Stimulated activated CD4-positive, alpha-beta T cell treated with anti-CD3 and anti-CD28 coated beads, Interleukin-15, amount 100 ng/mL, for 48 hours (primary cell): ENCODE measurements around the gene PTPRO.

Source experiments
- DNase-seq, 2 donors: peaks; one replicate each; pipeline ENCODE4 v3.0.0-alpha.2; 2020; ENCODE audit warnings: low read depth in 2 of 2

Gene PTPRO

DNA sequence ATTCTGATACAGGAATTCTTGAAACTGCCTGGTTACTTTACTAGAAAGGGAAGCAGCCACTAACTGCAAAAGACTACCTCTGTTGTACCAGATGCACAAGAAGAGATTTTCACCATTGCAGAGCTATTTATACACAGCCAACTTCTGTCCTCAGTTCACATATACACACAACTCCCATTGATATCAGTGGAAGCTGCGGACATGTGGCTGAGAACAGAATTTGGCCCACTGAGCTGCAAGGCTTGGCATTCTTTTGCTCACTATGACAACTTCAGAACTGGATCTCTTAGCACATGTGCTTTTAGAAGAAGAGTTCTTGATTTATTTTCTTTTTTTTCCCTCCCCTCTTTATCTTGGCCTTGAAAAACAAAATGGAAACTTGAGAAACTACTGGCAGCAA is 28.3 kb downstream of the PTPRO start:
- DNase-seq: no peak

DNA sequence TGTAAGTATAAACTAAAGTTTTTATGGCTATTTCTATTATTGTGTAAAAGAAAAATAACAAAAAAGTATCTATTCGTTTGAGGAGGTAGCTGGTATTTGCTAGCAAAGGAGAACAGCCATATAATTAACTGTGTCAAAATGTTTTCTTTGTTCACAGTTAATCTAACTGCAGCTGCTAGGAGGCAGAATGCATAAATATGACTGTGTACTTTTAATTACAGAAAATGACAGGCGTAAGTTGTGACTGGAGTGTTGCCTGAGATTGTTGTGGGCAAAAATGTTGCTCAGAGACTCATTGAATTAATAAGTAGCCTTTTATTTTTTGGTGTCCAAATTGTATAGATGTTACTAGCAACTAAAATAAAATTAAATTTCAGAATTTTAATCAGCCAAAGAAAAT is 33.5 kb downstream of the PTPRO start:
- no peak for DNase-seq

DNA sequence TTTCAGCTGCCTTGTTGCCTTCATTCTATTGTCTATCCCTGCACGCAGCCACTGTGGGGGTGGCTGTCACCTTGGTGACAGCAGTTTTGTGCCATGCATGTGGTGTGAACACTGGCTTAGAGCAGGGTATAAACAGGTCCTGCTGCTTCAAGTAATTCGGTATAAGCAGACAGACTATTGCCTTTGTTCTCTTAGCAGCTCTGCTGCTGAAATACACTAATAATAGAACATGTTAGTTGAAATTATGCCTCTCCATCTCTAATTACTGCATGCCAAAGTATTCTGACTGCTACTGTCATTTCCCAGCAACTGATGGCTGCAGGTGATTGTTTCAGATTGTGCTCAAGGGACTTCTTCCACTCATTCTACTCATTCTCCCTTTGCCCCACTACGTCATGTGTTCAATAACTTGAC is 34.6 kb downstream of the PTPRO start:
- no peak for DNase-seq

DNA sequence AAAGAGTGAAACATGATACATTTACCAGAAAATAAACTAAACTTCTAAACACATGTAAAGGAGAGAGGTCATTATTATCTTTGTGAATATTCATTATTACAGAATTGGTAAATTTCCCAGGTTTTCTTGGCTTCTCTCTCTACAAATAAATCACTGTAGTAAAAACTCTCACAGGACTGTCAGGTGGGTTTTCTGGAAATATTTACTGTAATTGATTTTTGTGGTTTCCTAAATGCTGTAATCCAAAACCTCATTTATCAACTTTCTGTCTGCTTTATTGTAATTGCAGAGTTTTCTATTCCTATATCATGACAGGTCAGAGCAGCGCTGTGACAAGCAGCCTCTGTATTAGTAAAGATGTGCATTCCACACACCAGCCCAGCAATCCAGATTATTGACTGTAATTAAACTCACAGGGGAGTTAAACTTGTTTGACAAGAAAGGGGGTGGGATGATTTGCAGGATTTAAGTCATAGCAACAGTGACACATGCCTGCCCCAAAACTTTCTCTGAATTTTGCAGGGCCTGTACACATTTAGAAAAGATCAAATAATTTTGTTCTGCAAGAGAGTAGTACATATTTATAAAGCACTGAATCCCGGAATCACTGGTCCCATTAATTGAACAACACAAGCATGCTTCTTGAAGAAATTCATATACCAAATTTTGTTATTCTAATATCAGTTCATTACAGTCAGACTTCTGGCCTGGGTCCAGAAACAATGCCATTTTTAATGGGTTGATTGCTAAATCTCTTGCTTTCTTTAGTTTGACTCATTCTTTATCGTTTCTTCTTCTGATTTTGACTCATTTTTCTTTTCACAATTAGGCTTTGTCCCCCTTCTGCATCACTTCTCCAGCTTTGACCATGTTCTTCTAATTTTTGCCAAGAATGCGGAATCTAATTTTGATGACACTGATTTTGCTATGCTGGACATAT is 42.2 kb downstream of the PTPRO start:
- DNase-seq: no peak

DNA sequence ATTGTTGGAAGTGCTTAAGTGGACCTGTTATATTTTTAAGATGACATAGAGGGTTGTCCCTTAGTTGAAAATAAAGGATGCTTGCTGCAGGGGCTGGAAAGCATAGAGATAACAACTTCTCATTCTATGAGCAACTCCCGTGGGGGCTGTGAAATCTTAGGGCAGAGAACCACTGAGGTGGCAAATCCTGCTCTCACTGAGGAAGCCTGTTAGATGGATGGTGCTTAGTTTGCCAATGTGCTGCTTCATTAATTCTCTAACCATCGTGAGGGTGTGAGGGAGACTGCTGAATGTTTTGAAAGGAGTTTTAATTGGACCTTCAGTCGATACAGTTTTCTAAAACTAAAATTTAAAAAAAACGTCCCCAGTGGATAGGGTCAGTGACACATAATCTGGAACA is 46.5 kb downstream of the PTPRO start:
- no peak for DNase-seq

DNA sequence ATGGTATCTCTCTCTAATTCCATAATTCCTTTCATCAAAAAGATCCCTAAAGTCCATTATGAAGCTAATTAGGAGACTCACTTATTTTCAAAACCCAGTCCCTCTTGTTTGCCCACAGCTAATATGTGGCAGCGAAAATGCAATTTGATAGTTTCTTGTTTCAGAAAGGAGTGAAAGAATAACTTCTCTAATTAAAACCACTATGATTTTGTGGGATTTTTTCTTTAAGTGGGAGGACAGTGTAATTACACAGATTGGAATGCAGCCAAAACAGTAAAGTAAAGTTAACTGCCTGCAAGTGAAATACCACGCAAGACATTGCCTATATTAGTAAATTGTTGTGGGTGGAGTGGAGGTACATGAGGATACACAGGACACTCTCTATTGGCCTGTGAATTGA is 50.0 kb downstream of the PTPRO start:
- DNase-seq: no peak

DNA sequence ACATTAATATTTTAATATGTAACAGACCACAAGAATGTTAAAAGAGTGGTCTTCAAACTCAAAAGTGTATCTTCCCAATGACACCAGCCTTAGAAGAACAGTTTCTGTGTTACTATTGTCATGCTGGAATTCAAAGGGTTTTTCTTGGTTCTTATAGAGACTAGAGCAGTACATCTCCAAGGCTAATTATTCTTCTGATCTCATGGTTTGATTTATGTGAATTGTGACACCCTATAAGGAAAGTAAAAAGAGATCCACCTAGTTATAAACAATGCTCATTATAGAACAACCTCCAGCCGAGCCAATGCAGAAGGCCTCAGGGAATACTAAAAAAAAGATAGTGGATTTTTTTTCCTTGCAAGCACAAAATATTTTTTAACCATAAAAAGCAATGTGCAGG is 65.5 kb downstream of the PTPRO start:
- DNase-seq: no peak

DNA sequence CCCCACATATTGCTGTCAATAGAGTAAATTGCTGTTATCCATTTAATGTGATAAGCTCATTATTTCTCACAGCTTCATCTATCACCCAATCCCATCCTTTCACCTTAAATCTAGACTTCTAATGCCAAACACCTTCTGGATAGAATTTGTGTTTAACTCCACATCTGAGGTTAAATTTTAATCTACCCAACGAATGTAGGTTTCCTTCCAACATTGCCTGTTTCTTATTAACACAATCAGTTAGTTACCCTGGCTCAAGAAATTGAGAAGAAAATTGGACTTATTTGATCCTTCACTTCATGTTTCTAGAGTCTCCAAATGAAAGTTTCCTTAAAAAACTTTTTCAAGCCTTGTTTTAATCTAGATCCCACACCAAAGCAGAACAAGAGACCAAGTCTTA is 67.3 kb downstream of the PTPRO start:
- no peak for DNase-seq

DNA sequence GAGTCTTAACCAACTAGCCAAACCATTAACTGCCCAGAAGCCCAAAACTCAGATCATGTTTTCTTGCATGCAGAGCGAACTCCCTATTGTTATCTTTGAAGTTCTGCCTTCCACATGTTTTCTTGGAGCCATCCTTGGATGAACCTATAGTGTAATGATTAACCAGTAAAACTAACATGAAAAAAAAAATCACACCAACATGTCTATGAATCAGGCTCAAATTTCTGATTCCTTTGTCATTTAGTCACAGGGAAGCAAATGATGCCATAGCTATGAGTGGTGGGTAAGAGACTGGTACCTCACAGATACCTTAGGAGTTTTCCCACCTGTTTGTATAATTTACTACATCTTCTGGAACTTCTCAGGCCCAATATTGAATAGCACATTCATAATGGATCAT is 70.7 kb downstream of the PTPRO start:
- no peak for DNase-seq

DNA sequence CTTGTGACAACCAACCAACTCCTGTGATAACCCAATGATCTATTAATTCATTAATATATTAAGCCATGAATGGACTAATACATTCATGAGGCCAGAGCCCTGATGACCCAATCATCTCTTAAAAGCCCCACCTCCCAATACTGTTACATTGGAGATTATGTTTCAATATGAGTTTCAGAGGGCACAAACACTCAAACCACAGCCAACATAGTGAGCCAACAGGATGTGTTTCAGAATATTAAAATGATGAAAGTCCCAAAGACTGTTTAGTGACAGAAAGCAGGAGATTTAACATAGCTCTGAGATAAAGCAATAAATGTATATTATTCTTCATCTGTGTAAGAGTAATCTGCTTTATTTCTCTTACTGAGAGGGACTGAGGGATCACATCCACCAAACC is 71.7 kb downstream of the PTPRO start:
- DNase-seq: no peak

DNA sequence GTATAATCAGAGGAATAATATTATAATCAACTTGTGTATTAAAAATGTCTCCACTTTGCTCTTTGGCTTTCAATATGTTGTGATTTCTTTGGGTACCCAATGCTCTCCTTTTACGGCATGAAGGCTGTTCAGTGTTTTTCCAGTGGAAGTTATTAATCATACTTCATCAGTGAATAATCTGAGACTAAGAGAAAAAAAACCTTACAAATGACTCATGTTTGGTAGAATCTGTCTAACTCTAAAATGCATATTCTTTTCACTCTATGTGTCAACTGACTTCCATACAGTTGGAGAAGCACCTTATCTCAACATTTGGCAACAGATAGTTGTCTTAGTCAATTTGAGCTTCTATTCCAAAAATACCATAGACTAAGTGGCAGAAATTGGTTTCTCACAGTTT is 82.2 kb downstream of the PTPRO start:
- DNase-seq: no peak

DNA sequence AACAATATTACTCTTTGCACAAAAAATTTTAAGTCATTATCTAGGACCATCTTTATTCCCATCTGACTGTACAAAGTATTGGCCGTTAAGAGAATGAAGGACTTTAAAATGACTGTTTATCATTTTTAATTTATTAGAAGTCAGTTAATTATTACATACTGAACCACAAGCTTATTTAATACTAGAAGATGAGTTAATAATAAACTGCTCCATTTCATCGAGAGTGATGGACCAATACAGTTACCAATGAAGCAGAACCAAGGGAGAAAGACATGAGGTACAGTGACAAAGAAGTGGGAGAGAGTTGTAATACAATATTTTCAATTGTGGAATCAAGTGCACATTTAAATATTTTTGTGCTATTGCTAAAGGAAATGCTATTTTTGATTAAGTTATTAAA is 83.3 kb downstream of the PTPRO start:
- no peak for DNase-seq

DNA sequence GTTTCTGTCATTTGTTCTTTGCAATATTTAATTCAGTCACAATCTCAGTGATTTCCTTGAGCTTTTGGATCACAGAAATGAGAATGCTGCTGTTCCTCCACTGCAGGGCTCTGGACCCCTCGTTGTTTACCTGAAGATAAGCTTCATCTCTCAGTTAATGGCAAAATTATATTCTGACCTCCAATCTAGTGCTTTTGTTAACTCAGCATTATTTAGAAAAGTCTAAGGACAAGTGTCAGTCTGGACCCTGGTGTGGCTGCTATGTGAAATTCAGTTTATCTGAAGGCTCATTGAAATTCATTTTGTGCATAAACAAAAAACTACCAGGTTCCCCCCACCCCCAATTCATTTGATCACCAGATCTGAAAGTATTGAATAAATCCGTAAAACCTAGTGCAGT is 84.7 kb downstream of the PTPRO start:
- no peak for DNase-seq

DNA sequence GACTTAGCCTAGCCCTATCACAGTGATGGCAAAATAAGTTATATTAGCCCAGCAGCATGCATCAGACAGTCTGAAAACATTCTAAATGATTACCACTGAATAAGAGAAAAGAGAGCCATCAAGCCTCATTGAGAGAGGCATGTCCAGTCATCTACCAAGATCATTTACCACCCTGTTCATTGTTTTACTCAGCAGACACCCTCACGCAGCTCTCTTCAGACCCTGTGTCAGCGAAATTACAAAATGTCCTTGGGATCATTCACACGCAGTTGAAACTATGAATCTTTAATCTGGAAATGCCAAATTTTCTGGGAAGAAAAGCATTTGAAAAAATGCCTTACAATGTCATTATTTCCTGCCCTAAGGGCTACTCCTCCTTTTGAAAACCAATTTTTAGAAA is 89.5 kb downstream of the PTPRO start:
- DNase-seq: no peak

DNA sequence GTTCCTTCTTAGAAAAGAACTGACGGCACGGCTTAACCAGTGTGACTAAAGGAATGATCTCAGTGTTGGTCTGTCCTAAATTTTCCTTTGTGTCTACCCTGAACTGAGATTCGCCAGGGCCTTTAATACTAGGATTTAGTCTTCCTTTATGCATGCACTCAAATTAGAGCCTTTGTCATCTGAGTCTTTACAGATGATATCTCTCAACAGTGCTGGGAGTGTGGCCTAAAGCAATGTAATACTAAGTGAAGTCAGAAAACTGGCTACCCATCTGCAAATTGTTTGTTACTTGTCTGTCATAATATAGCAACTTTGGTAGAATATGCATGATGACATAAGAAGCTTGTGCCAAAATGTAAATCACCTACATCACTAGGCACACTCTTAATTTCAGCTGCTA is 95.4 kb downstream of the PTPRO start:
- DNase-seq: no peak

DNA sequence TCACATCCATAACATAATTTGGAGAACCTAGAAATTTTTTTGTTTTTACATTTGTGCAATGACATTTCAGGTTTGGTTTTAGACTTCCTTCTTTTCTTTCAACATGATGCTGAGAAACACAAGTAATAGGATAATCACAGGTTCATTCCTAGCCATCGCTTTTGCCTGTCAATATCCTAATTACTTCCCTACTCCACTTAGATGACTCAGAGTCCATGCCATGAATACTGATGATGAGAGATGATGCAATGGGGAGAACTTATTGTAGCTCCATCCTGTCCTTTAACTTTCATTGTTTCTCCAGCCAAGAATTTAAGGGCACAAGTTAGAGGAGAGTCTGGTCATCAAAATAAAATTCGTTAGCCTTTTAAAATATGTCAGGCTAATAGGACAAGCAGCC is 101.3 kb downstream of the PTPRO start:
- DNase-seq: no peak

DNA sequence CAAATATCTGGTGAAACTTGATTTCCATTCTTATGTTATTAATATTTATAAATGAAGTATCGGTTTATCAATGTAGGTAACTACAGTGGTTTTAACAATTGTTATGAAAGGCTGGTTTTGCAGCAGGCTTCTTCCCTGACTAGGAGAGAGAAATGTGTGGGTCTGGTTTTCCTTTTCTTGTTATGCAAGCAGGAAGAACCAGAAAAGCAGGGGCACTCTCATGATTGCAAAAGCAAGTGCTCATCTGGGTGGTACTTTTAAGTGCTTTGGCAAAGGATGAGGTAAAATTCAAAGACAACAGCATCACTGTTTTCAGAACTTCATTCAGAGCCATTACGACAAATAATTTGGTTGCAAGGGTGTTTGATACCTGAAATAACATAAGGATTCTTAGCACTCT is 105.6 kb downstream of the PTPRO start:
- no peak for DNase-seq

DNA sequence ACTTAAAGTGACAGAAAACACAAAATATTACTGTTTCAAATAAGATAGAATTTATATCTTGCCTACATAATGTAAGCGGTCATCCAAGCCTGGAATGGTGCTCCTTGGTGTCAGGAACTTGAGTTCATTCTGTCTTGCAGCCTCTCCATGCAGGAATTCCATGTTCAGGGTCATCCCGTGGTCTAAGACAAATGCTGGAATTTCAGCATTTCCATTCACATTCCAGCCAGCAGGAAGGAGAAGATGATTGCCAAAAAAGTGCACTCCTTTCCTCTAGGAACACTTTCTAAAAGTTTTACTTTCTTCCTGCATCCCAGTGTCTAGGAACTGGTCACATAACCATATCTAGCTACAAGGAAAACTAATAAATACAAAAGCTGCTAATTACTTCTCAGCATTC is 106.3 kb downstream of the PTPRO start:
- no peak for DNase-seq

DNA sequence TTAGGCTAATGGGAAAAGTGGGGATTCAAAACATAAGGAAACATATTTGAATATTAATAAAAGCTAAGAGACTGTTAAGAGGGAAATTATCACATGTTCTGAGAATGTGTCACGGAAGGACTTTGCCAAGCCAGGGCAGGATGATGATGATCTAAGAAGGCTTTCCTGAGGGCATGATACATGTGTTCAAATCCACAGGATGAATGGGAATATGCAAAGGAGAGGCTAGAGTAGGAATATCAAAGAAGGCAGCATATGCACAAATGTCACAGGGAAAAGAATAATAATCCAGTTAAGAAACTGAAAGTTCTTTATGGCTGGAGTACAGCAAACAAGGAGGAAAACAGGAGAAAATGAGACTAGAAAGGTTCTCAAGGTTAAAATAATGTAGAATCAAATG is 107.0 kb downstream of the PTPRO start:
- DNase-seq: no peak

DNA sequence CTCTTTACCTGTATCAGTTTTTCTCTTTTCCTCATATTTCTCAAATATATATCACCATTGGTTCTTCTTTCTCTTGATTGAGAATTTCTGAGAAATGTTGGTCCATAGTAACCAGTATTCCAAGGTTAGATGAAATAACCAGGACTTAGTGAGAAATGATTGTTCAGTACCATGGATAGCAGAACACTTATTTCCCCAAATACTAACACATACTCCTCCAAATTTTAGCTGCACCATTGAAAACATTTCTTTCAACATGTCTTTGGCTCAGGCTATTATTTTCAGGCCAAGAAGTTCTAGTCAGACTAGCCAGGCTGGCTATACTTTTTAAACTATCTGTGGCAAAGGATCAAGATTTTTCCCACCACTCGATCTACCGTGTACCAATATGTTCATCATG is 113.3 kb downstream of the PTPRO start:
- no peak for DNase-seq

DNA sequence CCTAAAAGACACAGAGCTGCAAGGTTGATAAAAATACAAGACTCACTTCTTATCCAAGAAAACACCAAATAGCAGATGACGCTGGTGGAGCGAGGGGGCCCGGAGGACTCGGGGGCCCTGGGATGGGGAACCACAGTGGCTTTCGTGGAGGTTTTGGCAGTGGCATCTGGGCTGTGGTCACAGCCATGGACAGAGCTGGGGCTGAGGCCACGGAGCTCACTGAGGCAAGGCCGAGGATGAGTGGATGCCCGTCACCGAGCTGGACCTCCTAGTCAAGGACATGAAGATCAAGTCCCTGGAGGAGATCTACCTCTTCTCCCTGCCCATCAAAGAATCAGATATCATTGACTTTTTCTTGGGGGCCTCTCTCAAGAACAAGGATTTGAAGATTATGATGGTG is 117.2 kb downstream of the PTPRO start:
- DNase-seq: no peak

DNA sequence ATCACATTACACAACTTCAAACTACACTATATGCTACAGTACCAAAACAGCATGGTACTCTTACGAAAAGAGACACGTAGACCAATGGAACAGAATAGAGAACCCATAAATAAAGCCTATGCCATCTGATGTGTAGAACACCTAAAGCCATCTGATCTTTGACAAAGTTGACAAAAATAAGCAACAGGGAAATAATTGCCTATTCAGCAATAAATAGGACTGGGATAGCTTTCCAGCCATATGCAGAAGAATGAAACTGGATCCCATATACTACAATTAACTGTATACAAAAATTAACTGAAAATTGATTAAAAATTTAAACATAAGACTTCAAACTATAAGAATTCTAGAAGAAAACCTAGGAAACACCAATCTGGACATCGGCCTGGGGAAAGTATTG is 120.7 kb downstream of the PTPRO start:
- DNase-seq: no peak

DNA sequence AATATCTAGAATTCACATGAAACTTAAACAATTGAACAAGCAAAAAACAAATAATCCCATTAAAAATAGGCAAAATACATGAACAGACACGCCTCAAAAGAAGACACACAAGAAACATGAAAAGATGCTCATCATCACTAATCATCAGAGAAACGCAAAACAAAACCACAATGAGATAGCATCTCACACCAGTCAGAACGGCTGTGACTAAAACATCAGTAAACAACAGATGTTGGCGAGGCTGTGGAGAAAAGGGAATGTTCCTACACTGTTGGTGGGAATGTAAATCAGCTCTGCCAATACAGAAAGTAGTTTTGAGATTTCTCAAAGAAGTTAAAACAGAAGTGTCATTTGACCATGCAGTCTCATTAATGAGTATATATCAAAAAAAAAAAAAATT is 121.3 kb downstream of the PTPRO start:
- no peak for DNase-seq

DNA sequence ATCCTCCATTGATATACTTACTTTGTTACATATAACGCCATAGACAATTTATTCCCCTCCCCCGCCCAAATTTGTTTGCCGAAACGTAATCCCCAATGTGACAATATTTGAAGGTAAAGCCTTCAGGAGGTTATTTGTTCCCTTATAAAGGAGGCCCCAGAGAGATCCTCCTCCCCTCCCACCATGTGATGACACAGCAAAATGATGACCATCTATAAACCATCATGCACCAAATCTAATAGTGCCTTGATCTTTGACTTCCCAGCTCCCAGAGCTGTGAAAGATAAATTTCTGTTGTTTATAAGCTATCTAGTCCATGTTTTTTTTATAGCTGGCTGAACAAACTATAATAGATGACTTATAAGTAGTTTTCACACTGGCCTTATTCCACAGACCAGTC is 122.2 kb downstream of the PTPRO start:
- no peak for DNase-seq
